Stimulated activated CD8-positive, alpha-beta memory T cell treated with anti-CD3 and anti-CD28 coated beads, Interleukin-7, amount 100 ng/mL, for 1 hour (primary cell): ENCODE results near the gene KANSL1L.

Source experiments
- DNase-seq, 2 donors: peaks; one replicate each; pipeline ENCODE4 v3.0.0-alpha.2; 2020; ENCODE audit warnings: low read depth in 2 of 2

Gene KANSL1L

DNA sequence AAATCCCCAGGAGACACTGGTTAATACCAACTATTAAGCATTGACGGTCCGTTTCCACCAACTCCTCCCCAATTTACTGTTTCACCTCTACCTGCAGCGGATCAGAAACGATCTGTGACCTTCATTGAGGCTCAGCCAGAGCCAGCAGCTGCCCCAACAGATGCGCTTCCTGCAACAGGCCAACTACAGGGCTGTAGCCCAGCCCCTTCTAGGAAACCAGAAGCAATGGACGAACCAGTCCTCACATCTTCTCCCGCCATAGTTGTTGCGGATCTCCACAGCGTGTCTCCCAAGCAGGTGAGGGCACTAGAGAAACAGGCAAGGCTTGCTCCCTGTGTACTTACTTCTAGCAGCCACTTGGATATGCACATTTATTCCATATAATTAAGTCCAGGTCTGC is 177.2 kb downstream of the KANSL1L start:
- no peak for DNase-seq

DNA sequence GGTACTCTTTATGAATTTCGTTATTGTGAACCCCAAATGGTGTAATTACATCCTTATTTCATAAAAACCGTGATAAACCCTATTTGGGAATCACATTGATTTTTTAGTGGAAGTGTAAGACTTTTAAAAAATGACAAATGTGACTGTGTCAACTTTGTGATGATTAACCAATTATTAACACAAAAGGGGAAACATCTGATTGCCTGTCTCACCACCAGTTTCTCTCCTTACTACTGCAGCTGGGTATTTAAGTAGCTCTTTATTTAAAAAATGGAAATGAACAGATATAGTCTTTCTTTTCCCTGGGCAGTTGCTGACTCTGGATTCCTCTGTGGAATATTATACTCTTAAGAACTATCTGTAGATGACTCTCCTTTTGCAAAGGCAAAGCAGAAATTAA is 180.4 kb downstream of the KANSL1L start:
- no peak for DNase-seq

DNA sequence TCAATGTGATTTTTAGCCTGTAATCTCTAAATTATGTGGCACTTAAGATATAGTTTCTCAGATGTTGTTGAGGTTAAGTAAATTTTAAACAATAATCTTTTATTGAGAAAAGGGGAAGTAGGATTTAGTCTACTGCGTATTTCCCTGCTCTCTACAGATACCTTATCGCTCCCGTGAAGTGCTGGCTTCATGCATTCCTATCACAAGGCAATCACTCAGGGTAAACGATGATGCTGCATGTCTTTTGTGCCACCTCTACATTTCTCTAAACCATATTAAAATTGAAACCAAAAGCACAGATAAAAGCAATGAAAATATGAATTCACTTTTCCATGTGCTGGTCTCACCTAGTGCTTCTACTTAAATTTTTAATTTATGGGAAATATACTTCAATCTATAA is 183.2 kb downstream of the KANSL1L start:
- no peak for DNase-seq

DNA sequence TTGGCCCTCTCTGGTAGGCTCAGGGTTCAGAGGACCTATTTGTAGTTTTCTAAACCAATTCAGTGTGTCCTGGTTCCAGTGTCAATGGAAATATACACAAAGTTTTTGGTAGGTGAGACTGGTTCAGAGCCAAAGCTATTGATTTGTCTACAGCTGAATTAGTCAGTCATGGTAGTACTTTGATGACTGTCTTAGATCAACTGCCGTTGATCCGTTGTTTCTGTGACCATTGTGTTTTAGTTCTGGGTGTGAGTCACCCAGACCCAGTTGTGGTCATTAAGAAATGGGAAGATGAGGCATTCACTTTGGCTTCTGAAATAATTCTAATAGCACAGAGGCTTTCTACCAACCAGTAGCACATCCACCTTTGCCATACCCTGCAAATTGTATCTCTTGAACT is 184.8 kb downstream of the KANSL1L start:
- DNase-seq = no peak

DNA sequence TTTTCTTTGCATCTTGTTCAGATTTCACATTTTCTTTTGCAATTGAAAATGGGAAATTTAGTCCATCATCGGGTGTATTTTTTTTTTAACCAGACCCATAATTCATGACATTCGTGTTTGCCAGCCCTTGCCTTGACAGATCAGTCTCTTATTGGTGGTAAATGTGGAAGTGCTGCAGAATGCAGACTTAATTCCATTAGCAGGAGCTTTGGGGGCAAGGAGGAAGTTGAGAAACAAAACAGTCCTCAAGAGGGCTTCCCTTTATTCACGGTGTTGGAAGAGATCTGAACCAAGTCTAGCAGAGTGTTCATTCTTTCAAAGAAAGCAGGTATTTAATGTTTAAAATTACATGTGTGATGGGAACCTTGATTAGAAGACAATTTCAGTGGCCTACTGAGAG is 185.3 kb downstream of the KANSL1L start:
- no peak for DNase-seq

DNA sequence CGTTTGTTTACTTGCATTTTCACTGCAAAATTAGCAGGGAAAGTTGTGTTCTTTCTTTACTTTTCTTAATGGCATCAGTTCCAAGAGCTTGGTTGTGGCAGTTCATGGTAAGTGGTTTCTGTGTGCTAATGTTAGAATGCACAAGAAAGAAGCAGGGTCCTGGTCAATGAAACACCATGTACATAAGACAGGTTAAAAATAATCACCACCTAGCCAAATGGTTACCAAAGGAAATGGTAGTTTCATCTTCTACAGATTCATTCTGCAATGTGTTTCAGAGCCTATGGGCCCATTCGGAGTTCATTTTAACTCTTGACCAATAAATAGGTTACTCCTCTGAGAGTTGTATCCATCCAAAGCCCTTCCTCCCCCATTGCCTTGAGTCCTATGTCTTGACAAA is 186.9 kb downstream of the KANSL1L start:
- no peak for DNase-seq

DNA sequence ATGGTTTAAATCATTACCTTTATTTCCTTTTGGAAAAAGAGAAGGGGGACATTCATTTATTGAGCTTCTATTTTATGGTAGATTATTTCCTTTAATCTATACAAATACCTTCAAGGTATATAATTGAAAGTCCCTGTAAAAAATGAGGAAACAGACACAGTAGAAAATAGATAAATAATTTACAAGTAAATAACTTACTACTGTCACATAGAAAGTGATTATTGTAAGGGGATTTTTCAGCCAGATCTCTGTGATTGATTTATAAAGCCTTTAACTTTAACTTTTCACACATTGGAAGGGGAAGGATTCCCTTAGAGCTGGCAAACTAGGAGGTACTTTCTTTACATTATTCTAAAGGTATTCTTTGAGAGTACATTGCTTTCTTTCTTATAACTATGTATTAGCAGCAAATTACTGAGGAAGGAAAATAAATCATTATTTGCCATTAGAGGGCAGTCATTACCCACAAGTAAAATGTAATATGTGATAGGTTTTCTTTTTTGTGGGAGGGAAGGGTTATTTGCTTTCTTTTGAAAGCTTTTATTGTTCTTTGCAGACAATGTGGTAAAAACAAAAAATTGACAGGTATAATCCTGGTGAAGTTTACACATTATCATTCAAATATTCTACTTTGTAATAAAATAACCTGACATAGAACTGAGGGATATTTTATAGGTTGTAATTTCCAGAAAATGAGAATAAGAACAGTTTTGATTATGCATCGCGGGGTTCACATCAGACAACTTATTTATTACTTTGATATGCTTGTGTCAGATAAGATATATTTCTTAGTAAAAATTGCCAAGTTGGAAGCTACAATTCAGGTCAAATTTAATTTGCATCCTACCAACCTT is 193.6 kb downstream of the KANSL1L start:
- DNase-seq = no peak

DNA sequence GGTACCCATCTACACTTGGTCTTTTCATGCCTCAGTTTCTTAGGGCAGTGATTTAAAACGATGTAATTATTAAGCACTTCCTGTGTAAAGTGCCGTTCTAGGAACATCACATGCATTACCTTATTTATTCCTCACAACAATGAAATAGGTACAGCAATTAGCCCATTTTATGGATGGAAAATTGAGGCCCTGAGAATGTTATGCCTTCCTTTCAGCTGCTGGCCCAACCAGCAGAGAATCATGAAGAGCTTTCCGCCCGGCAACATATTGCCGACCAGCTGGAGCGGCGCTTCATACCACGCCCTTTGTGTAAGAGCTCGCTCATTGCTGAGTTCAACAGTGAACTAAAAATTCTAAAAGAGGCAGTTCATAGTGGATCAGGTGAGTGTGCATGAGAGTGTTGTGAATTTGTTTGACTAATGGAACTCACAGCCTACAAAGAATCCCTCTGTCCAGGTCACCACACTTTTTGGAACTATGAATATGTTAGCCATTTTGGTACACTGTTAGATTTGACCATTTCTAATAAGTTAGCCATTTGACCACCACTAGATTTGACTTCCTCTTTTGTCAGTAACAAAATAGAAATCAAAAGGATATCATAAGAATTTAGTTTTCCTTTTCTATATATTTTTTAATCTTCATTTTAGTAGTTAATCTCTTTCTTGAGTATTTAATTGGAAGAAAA is 194.4 kb downstream of the KANSL1L start:
- DNase-seq = no peak

DNA sequence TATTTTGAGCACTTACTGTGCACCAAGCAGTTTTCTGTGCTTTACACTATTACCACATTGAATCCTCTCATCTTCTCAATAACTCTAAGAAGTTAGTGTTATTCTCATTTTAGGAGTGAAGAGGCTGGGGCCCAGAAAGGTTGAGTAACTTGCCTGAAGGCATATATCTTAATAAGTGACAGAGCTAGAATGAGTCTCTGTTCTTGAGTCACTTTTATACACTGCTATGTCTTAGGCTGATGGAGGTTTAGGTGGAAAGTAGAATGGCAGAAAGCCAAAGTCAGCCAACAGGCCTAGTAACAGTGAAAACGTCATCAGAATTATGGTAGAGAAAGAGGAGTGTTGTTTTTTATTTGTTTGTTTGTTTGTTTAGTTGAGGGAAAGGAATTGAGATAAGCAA is 196.6 kb downstream of the KANSL1L start:
- no peak for DNase-seq

DNA sequence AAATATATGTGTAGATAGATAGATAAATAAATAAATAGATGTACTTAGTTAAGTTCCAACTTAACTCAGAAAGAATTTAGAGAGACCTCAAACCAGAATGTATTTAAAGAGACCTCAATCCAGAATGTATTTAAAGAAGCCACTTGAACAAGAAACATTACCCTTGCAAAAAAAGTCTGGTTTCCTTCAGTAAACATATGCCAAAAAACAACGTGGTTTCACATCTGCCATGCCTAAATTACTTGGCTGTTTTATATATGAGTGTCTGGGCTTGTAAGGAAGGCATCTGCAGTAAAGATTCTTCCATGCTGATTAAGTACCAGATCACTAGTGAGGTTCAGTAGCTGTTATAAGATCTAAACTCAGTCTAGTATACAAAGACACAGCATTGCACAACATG is 197.9 kb downstream of the KANSL1L start:
- no peak for DNase-seq
